ENCODE measurements around the gene CAT.

CAT gene

DNA sequence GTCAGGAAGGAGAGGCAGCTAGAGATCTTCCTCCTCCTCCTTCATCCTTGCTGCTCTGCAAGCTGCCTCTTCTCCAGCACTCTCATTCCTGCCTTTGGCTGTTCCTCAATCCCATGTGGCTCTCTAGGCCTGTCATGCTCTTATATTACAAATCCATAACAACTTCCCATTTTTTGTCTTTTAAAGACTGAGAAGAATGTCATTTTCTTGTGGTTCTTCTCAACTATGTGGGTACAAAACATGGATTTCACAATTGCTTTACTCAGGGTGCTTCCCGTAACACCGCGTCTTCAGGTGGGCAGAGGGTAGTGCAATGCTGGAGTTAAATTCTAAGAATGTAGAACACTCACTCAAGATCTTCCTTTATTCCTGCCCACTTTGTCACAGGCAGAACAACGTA is 6.8 kb upstream of the CAT start:
- H3K4me2 ChIP-seq (ENCODE audit: low read depth, low read length, poor library complexity, severe bottlenecking): no peak overlapping the region
- no peak overlapping the region for H3K4me3 ChIP-seq (ENCODE audit: low read length, poor library complexity, severe bottlenecking)

GRCh38 chr11:34432822-34433221 is 5.9 kb upstream of the CAT start:
- Histone ChIP-seq H2AFZ (ENCODE audit: low read length) (no peak overlapping the region), H3K4me3 (ENCODE audit: low read length, poor library complexity, severe bottlenecking) (no peak overlapping the region), H3K4me2 (ENCODE audit: low read depth, low read length, poor library complexity, severe bottlenecking) (no peak overlapping the region), H3K9me3 (ENCODE audit: insufficient read depth, low read depth, low read length) (no peaks in the 10 kb centered on the region), H4K20me1 (ENCODE audit: insufficient read depth, low read length, poor library complexity, severe bottlenecking) (no peaks in the 10 kb centered on the region), H3K27me3 (ENCODE audit: insufficient read depth, low read length, poor library complexity, severe bottlenecking) (no peaks in the 10 kb centered on the region), H3K4me1 (ENCODE audit: insufficient read depth, low read length, poor library complexity, severe bottlenecking) (peaks cover 45% of the 10 kb centered on the region), H3K79me2 (ENCODE audit: insufficient read depth, low read length) (peaks cover 4% of the 10 kb centered on the region; the same call in 1 of the 2 replicates), H3K36me3 (ENCODE audit: insufficient read depth, low read length) (no peaks in the 10 kb centered on the region), H3F3A (ENCODE audit: low read depth) (0 out of 2 replicates have a peak, but pooled peaks cover 4% of the 10 kb centered on the region), H3K9ac (ENCODE audit: low read depth, low read length, poor library complexity, severe bottlenecking) (no peak overlapping the region), H3K9me2 (replicated peaks; ENCODE audit: low read depth, low read length) (no peaks in the 10 kb centered on the region)
- TF ChIP-seq, protein P1, sequence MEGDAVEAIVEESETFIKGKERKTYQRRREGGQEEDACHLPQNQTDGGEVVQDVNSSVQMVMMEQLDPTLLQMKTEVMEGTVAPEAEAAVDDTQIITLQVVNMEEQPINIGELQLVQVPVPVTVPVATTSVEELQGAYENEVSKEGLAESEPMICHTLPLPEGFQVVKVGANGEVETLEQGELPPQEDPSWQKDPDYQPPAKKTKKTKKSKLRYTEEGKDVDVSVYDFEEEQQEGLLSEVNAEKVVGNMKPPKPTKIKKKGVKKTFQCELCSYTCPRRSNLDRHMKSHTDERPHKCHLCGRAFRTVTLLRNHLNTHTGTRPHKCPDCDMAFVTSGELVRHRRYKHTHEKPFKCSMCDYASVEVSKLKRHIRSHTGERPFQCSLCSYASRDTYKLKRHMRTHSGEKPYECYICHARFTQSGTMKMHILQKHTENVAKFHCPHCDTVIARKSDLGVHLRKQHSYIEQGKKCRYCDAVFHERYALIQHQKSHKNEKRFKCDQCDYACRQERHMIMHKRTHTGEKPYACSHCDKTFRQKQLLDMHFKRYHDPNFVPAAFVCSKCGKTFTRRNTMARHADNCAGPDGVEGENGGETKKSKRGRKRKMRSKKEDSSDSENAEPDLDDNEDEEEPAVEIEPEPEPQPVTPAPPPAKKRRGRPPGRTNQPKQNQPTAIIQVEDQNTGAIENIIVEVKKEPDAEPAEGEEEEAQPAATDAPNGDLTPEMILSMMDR (conservative IDR thresholded peaks at IDR 0.05; ENCODE audit: low read length): no peak
- no peak for TF ChIP-seq EZH2phosphoT487 (IDR thresholded peaks at IDR 0.05; ENCODE audit: borderline replicate concordance)

More for the DNA sequence above, 6.8 kb upstream of the CAT start:
- no peaks in the 10 kb centered on the region for H3K36me3 ChIP-seq (ENCODE audit: insufficient read depth, low read length)
- H2AFZ ChIP-seq (ENCODE audit: low read length): no peak overlapping the region; the same call in 1 of the 2 replicates
- H4K20me1 ChIP-seq (ENCODE audit: insufficient read depth, low read length, poor library complexity, severe bottlenecking): no peaks in the 10 kb centered on the region
- H3K79me2 ChIP-seq (ENCODE audit: insufficient read depth, low read length): no peaks in the 10 kb centered on the region
- H3K27me3 ChIP-seq (ENCODE audit: insufficient read depth, low read length, poor library complexity, severe bottlenecking): no peaks in the 10 kb centered on the region
- TF ChIP-seq, protein P1 (conservative IDR thresholded peaks at IDR 0.05; ENCODE audit: low read length): no peak
- no peak for TF ChIP-seq EZH2phosphoT487 (IDR thresholded peaks at IDR 0.05; ENCODE audit: borderline replicate concordance)
- peaks cover 46% of the 10 kb centered on the region for H3K4me1 ChIP-seq (ENCODE audit: insufficient read depth, low read length, poor library complexity, severe bottlenecking)
- no peaks in the 10 kb centered on the region for H3K9me2 ChIP-seq (replicated peaks; ENCODE audit: low read depth, low read length)
- H3F3A ChIP-seq (ENCODE audit: low read depth): 0 out of 2 replicates have a peak, but pooled peaks cover 4% of the 10 kb centered on the region
- no peak overlapping the region for H3K9ac ChIP-seq (ENCODE audit: low read depth, low read length, poor library complexity, severe bottlenecking)
- no peaks in the 10 kb centered on the region for H3K9me3 ChIP-seq (ENCODE audit: insufficient read depth, low read depth, low read length)

DNA sequence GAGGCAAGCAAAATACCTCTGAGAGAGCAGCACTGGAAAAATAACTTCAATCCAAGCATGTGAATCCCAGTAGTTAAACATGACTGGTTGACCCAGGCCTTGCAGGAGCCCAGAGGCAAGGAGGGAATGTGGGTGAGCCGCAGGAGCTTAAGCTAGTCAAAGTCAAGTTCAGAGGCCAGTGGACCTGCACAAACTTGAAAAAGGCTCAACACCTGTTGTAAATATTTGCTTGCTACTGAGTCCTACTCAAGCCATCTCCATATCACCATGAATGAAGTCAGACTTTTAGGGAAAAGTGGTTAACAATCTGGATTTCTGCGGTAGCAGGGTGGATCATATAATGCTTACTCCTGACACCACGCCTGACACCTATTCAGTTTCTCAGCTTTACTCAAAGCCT is 4.8 kb upstream of the CAT start:
- Histone ChIP-seq H3K4me2 (ENCODE audit: low read depth, low read length, poor library complexity, severe bottlenecking) (no peak overlapping the region), H3F3A (ENCODE audit: low read depth) (0 out of 2 replicates have a peak, but pooled peaks cover 3% of the 10 kb centered on the region), H3K9ac (ENCODE audit: low read depth, low read length, poor library complexity, severe bottlenecking) (no peak overlapping the region), H3K27me3 (ENCODE audit: insufficient read depth, low read length, poor library complexity, severe bottlenecking) (no peaks in the 10 kb centered on the region), H4K20me1 (ENCODE audit: insufficient read depth, low read length, poor library complexity, severe bottlenecking) (no peaks in the 10 kb centered on the region), H3K9me3 (ENCODE audit: insufficient read depth, low read depth, low read length) (no peaks in the 10 kb centered on the region), H3K36me3 (ENCODE audit: insufficient read depth, low read length) (no peaks in the 10 kb centered on the region), H3K79me2 (ENCODE audit: insufficient read depth, low read length) (peaks cover 5% of the 10 kb centered on the region), H2AFZ (ENCODE audit: low read length) (no peak overlapping the region), H3K4me3 (ENCODE audit: low read length, poor library complexity, severe bottlenecking) (no peak overlapping the region), H3K4me1 (ENCODE audit: insufficient read depth, low read length, poor library complexity, severe bottlenecking) (peaks cover 44% of the 10 kb centered on the region), H3K9me2 (replicated peaks; ENCODE audit: low read depth, low read length) (no peaks in the 10 kb centered on the region)
- no peak for TF ChIP-seq EZH2phosphoT487 (IDR thresholded peaks at IDR 0.05; ENCODE audit: borderline replicate concordance)
- TF ChIP-seq, protein P1 (conservative IDR thresholded peaks at IDR 0.05; ENCODE audit: low read length): no peak
